Nephron progenitor cell (in vitro differentiated cells): ENCODE measurements around the gene CMBL.

Experiments
- DNase-seq: peaks from one replicate; pipeline ENCODE4 v3.0.0; 2021
- H3K27ac Mint-ChIP-seq: 2 replicates; pipeline ENCODE4 v1.8.0; 2021; ENCODE audit warnings: mild to moderate bottlenecking, moderate library complexity, mixed read lengths
- H3K27me3 Mint-ChIP-seq: 2 replicates; pipeline ENCODE4 v1.8.0; 2021; ENCODE audit warnings: mild to moderate bottlenecking, low read depth, mixed read lengths; ENCODE audit not compliant: poor library complexity
- H3K36me3 Mint-ChIP-seq: 2 replicates; pipeline ENCODE4 v1.8.0; 2021; ENCODE audit warnings: low read depth, mixed read lengths
- H3K4me1 Mint-ChIP-seq: 2 replicates; pipeline ENCODE4 v1.8.0; 2021; ENCODE audit warnings: mixed read lengths
- H3K4me3 Mint-ChIP-seq: 2 replicates; pipeline ENCODE4 v1.8.0; 2021; ENCODE audit warnings: mild to moderate bottlenecking, moderate library complexity, mixed read lengths
- H3K9me3 Mint-ChIP-seq: 2 replicates; pipeline ENCODE4 v1.8.0; 2021; ENCODE audit warnings: mild to moderate bottlenecking, moderate library complexity, mixed read lengths
- TF ChIP-seq, protein P1 (sequence below): fragments of 200-600 bp; sonication (generic); IDR thresholded peaks from 2 replicates; pipeline ENCODE4 v1.5.0; 2021; ENCODE audit warnings: antibody characterized with exemption

The CMBL gene

DNA sequence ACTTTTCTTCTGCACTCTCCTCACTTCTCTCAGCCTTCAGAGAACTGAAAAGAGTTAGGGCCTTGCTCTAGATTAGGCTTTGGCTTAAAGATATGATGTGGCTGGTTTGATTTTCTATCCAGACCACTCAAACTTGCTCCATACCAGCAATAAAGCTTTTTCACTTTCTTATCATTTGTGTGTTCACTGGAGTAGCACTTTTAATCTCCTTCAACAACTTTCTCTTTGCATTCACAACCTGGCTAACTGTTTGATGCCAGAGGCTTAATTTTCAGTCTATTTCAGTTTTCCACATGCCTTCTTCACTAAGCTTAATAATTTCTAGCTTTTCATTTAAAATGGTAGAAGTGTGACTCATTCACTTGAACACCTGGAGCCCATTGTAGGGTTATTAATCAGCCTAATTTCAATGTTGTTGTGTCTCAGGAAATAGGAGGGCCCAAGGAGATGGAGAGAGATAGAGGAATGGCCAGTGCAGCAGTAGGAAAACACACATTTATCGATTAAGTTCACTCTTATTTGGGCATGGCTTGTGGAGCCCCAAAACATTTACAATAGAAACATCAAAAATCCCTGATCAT lies 64.0 kb downstream of the CMBL start:
- H3K4me3 Mint-ChIP-seq, result no peak overlapping the region
- DNase-seq, result no peak
- H3K9me3 Mint-ChIP-seq, result peaks cover 3% of the 10 kb centered on the region
- no peak overlapping the region for H3K27ac Mint-ChIP-seq
- peaks cover 4% of the 10 kb centered on the region for H3K27me3 Mint-ChIP-seq
- TF ChIP-seq, protein P1, sequence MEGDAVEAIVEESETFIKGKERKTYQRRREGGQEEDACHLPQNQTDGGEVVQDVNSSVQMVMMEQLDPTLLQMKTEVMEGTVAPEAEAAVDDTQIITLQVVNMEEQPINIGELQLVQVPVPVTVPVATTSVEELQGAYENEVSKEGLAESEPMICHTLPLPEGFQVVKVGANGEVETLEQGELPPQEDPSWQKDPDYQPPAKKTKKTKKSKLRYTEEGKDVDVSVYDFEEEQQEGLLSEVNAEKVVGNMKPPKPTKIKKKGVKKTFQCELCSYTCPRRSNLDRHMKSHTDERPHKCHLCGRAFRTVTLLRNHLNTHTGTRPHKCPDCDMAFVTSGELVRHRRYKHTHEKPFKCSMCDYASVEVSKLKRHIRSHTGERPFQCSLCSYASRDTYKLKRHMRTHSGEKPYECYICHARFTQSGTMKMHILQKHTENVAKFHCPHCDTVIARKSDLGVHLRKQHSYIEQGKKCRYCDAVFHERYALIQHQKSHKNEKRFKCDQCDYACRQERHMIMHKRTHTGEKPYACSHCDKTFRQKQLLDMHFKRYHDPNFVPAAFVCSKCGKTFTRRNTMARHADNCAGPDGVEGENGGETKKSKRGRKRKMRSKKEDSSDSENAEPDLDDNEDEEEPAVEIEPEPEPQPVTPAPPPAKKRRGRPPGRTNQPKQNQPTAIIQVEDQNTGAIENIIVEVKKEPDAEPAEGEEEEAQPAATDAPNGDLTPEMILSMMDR, result no peak
- H3K4me1 Mint-ChIP-seq, result peaks cover 8% of the 10 kb centered on the region
- H3K36me3 Mint-ChIP-seq, result peaks cover 26% of the 10 kb centered on the region

- TF ChIP-seq, protein P1, result no peak
- Mint-ChIP-seq H3K9me3 (no peaks in the 10 kb centered on the region), H3K36me3 (peaks cover 28% of the 10 kb centered on the region), H3K4me3 (no peak overlapping the region), H3K4me1 (peaks cover 6% of the 10 kb centered on the region), H3K27ac (peak overlapping the region; percentile 55), H3K27me3 (peaks cover 3% of the 10 kb centered on the region)
- peak; percentile 28 for DNase-seq
Measured at GRCh38 chr5:10235350-10235749, 72.4 kb downstream of the CMBL start.

- Mint-ChIP-seq H3K4me1 (peaks cover 6% of the 10 kb centered on the region), H3K4me3 (no peak overlapping the region), H3K27ac (peak overlapping the region; percentile 22), H3K27me3 (peaks cover 3% of the 10 kb centered on the region), H3K9me3 (no peaks in the 10 kb centered on the region), H3K36me3 (peaks cover 23% of the 10 kb centered on the region)
- peak; percentile 54 for DNase-seq
- TF ChIP-seq, protein P1, result peak; percentile 37
Measured at GRCh38 chr5:10233505-10233904, 74.2 kb downstream of the CMBL start.

- peaks cover 19% of the 10 kb centered on the region for H3K36me3 Mint-ChIP-seq
Measured at GRCh38 chr5:10233011-10233410, 74.7 kb downstream of the CMBL start.

GRCh38 chr5:10232386-10232785 lies 75.3 kb downstream of the CMBL start:
- peaks cover 3% of the 10 kb centered on the region for H3K27me3 Mint-ChIP-seq
- H3K4me3 Mint-ChIP-seq, result no peak overlapping the region
- DNase-seq, result no peak
- TF ChIP-seq, protein P1, result no peak
- H3K27ac Mint-ChIP-seq, result no peak overlapping the region
- no peaks in the 10 kb centered on the region for H3K9me3 Mint-ChIP-seq
- H3K36me3 Mint-ChIP-seq, result peaks cover 18% of the 10 kb centered on the region
- H3K4me1 Mint-ChIP-seq, result peaks cover 6% of the 10 kb centered on the region

More at GRCh38 chr5:10233011-10233410, 74.7 kb downstream of the CMBL start:
- no peak overlapping the region for H3K4me3 Mint-ChIP-seq
- peaks cover 6% of the 10 kb centered on the region for H3K4me1 Mint-ChIP-seq
- no peak for DNase-seq
- peaks cover 3% of the 10 kb centered on the region for H3K27me3 Mint-ChIP-seq
- TF ChIP-seq, protein P1, result no peak
- H3K9me3 Mint-ChIP-seq, result no peaks in the 10 kb centered on the region
- H3K27ac Mint-ChIP-seq, result no peak overlapping the region

DNA sequence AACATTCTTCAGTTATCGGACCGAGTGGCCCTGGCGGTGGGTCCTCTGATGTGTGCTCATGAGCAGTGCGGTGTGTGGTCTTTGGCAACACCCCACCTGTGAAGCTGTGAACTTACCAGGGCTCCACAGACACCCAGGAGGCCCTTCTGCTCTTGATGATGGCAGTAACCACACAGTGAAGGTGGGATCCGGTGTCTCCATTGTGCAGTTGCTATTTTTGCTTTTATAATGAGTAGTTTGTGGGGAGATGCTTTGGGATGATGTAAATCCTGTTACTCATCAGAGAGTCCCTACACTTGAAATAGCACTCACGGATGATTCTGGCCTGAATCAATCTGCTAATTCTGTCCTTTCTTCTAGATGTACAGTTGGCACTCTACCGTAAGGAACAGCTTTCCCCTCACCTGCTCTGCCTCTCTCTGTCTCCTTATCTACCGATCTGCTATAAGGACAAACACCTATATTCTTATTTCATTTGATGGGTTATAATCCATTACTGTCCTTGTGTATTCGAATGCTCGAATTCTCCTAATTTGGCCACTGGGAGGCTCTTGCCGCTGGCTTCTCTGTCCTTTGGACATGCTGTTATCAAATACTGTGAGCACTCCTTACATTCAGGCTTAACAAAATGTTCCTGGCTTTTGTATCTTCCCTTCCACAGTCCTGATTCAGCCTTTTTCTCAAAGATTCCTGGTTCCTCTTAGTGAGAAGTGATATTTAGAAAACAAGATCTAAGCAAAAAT lies 78.2 kb downstream of the CMBL start:
- no peak for DNase-seq
- TF ChIP-seq, protein P1, result no peak
- H3K36me3 Mint-ChIP-seq, result peaks cover 22% of the 10 kb centered on the region
- H3K27ac Mint-ChIP-seq, result no peak overlapping the region
- H3K27me3 Mint-ChIP-seq, result peaks cover 3% of the 10 kb centered on the region
- H3K4me3 Mint-ChIP-seq, result no peak overlapping the region
- peaks cover 17% of the 10 kb centered on the region for H3K9me3 Mint-ChIP-seq
- H3K4me1 Mint-ChIP-seq, result no peaks in the 10 kb centered on the region
